H1 (cell line): ENCODE results near the gene CYP39A1. TPM values are rescaled to one million over a fixed set of nuclear protein-coding genes. Genes with fewer than 3 reads are reported as not detected.

ENCODE experiments used
- CTCF ChIA-PET: fragments of 300-600 bp; sonication (Branson Sonifier 250); formaldehyde crosslinking; loops from one replicate; lab custom pipeline; 2021; ENCODE audit not compliant: partially characterized antibody; lab: Charles Lee
- POLR2A ChIA-PET: fragments of 300-600 bp; sonication (Branson Sonifier 250); formaldehyde crosslinking; loops from one replicate; lab custom pipeline; 2021; ENCODE audit warnings: inconsistent platforms; ENCODE audit not compliant: partially characterized antibody; lab: Charles Lee
- DNase-seq, 2 experiments: peaks; one replicate each; pipeline versions ENCODE4 v3.0.0 to v3.0.0-alpha.2; 2010 to 2022; ENCODE audit warnings: low spot score in 2 of 2, low read depth in 1 of 2, mixed read lengths in 1 of 2
- FAIRE-seq: peaks from 2 replicates; lab custom pipeline; 2011; peaks lifted over from hg19 to GRCh38; lab: Jason Lieb, UNC
- H2AFZ ChIP-seq: 2 replicates; pipeline ENCODE4 v1.8.1; 2012; ENCODE audit warnings: low read length, inconsistent platforms
- H2AK5ac ChIP-seq: 2 replicates; pipeline ENCODE4 v1.6.1; 2013; ENCODE audit warnings: low read depth, low read length
- H2BK120ac ChIP-seq: replicated peaks from 2 replicates; pipeline ENCODE3; 2013; ENCODE audit warnings: low read depth, low read length, inconsistent platforms
- H2BK12ac ChIP-seq: 2 replicates; pipeline ENCODE4 v1.6.1; 2013; ENCODE audit warnings: low read depth, low read length
- H2BK15ac ChIP-seq: 2 replicates; pipeline ENCODE4 v1.6.1; 2013; ENCODE audit warnings: low read length
- H2BK20ac ChIP-seq: 2 replicates; pipeline ENCODE4 v1.6.1; 2013; ENCODE audit warnings: low read length
- H2BK5ac ChIP-seq: 2 replicates; pipeline ENCODE4 v1.6.1; 2013; ENCODE audit warnings: low read depth, low read length
- H3K14ac ChIP-seq: 2 replicates; pipeline ENCODE4 v1.6.1; 2013; ENCODE audit warnings: inconsistent platforms; ENCODE audit not compliant: insufficient read length
- H3K18ac ChIP-seq: 2 replicates; pipeline ENCODE4 v1.6.1; 2013; ENCODE audit warnings: low read length; ENCODE audit errors: extremely low read depth
- H3K23ac ChIP-seq: 2 replicates; pipeline ENCODE4 v1.6.1; 2013; ENCODE audit warnings: inconsistent platforms; ENCODE audit not compliant: insufficient read length
- H3K23me2 ChIP-seq: 2 replicates; pipeline ENCODE4 v1.6.1; 2013; ENCODE audit warnings: low read depth, low read length
- H3K27ac ChIP-seq: 2 replicates; pipeline ENCODE4 v1.6.1; 2011; ENCODE audit warnings: low read depth, low read length, inconsistent platforms
- H3K27me3 ChIP-seq, 4 experiments: replicated peaks in 1 of 4; 1 replicate in 1 of 4; 2 replicates in 3 of 4; pipeline versions ENCODE4 v1.6.1 to v1.8.1; 2011 to 2013; ENCODE audit warnings: low read length in 3 of 4, mild to moderate bottlenecking in 3 of 4, inconsistent platforms in 2 of 4, mixed read lengths in 2 of 4, moderate library complexity in 1 of 4; ENCODE audit not compliant: control insufficient read depth in 3 of 4, insufficient read depth in 3 of 4; ENCODE audit errors: extremely low read depth in 1 of 4
- H3K36me3 ChIP-seq, 4 experiments: 2 replicates each; pipeline versions ENCODE4 v1.6.1 to v1.8.1; 2011 to 2013; ENCODE audit warnings: mild to moderate bottlenecking in 4 of 4, low read length in 3 of 4, moderate library complexity in 2 of 4, control low read depth in 1 of 4, inconsistent platforms in 1 of 4; ENCODE audit not compliant: insufficient read depth in 4 of 4, control insufficient read depth in 2 of 4
- H3K4ac ChIP-seq: replicated peaks from 2 replicates; pipeline ENCODE3; 2013; ENCODE audit warnings: low read length, low read depth, mixed read lengths, inconsistent platforms; ENCODE audit not compliant: insufficient read length
- H3K4me1 ChIP-seq, 4 experiments: replicated peaks in 1 of 4; 1 replicate in 1 of 4; 2 replicates in 3 of 4; pipeline versions ENCODE4 v1.6.1 to v1.8.1; 2011 to 2013; ENCODE audit warnings: low read length in 3 of 4, inconsistent platforms in 2 of 4, mixed read lengths in 1 of 4; ENCODE audit not compliant: insufficient read depth in 4 of 4, control insufficient read depth in 3 of 4
- H3K4me2 ChIP-seq, 2 experiments: 2 replicates each; pipeline versions ENCODE4 v1.6.1 to v1.8.1; 2011 to 2013; ENCODE audit warnings: low read depth in 2 of 2, low read length in 2 of 2, control low read depth in 1 of 2, inconsistent platforms in 1 of 2, mild to moderate bottlenecking in 1 of 2; ENCODE audit not compliant: insufficient read depth in 1 of 2
- H3K4me3 ChIP-seq, 4 experiments: fragments of 200-600, 300-600 bp in 1 of 4; sonication (generic), shearing (Covaris generic), sonication (Bioruptor Twin) in 1 of 4; 2 replicates each; pipeline versions ENCODE4 v1.5.1 to v1.8.1; 2011 to 2016; ENCODE audit warnings: low read length in 4 of 4, low read depth in 3 of 4, control low read depth in 2 of 4, inconsistent platforms in 2 of 4, mild to moderate bottlenecking in 2 of 4, mixed read lengths in 1 of 4, moderate library complexity in 1 of 4; ENCODE audit not compliant: insufficient read depth in 2 of 4; ENCODE audit errors: extremely low read depth in 1 of 4
- H3K56ac ChIP-seq: replicated peaks from 2 replicates; pipeline ENCODE3; 2013; ENCODE audit warnings: low read depth, mild to moderate bottlenecking, mixed read lengths, low read length, inconsistent platforms; ENCODE audit not compliant: insufficient read length
- H3K79me1 ChIP-seq: 2 replicates; pipeline ENCODE4 v1.6.1; 2013; ENCODE audit warnings: low read depth, low read length, control low read depth
- H3K79me2 ChIP-seq, 2 experiments: 2 replicates each; pipeline versions ENCODE4 v1.6.1 to v1.8.1; 2012 to 2013; ENCODE audit warnings: low read length in 2 of 2, mild to moderate bottlenecking in 2 of 2, inconsistent platforms in 1 of 2; ENCODE audit not compliant: insufficient read depth in 2 of 2, control insufficient read depth in 1 of 2
- H3K9ac ChIP-seq, 4 experiments: replicated peaks in 1 of 4; 1 replicate in 1 of 4; 2 replicates in 3 of 4; pipeline versions ENCODE4 v1.6.1 to v1.8.1; 2011 to 2013; ENCODE audit warnings: low read depth in 3 of 4, low read length in 3 of 4, control low read depth in 2 of 4, mild to moderate bottlenecking in 2 of 4, moderate library complexity in 2 of 4, inconsistent platforms in 1 of 4; ENCODE audit errors: extremely low read depth in 1 of 4
- H3K9me3 ChIP-seq, 2 experiments: 2 replicates each; pipeline versions ENCODE4 v1.6.1 to v1.8.1; 2012 to 2013; ENCODE audit warnings: mild to moderate bottlenecking in 2 of 2, moderate library complexity in 2 of 2, control low read depth in 1 of 2, inconsistent platforms in 1 of 2, low read depth in 1 of 2, low read length in 1 of 2, mixed read lengths in 1 of 2; ENCODE audit not compliant: insufficient read depth in 2 of 2
- H4K20me1 ChIP-seq, 2 experiments: replicated peaks in 1 of 2; 2 replicates each; pipeline versions ENCODE3 to v1.8.1; 2011 to 2013; ENCODE audit warnings: inconsistent platforms in 2 of 2, low read length in 2 of 2, mild to moderate bottlenecking in 1 of 2; ENCODE audit not compliant: insufficient read depth in 2 of 2, control insufficient read depth in 1 of 2
- H4K5ac ChIP-seq: 2 replicates; pipeline ENCODE4 v1.6.1; 2013; ENCODE audit warnings: low read length, low read depth, mixed read lengths, inconsistent platforms; ENCODE audit not compliant: insufficient read length
- H4K8ac ChIP-seq: 2 replicates; pipeline ENCODE4 v1.8.0; 2013; ENCODE audit warnings: mild to moderate bottlenecking, moderate library complexity, low read length, inconsistent platforms; ENCODE audit not compliant: insufficient read depth; ENCODE audit errors: extremely low read depth
- H4K91ac ChIP-seq: replicated peaks from 2 replicates; pipeline ENCODE3; 2013; ENCODE audit warnings: low read length, mixed read lengths, inconsistent platforms; ENCODE audit not compliant: insufficient read length
- SIX5 ChIP-seq: IDR thresholded peaks from 2 replicates; pipeline ENCODE4 v1.6.1; 2011; ENCODE audit warnings: mild to moderate bottlenecking, low read depth, low read length
- TAF7 ChIP-seq: optimal IDR thresholded peaks from 2 replicates; pipeline ENCODE3; 2011; ENCODE audit warnings: low read depth, mild to moderate bottlenecking, inconsistent platforms, low read length, moderate library complexity, borderline replicate concordance
- WGBS, 2 experiments: shearing (Covaris generic) in 1 of 2; methylation state at CpG; one replicate each; pipeline versions ENCODE4 v1.1.6 to v1.1.7; 2013 to 2015; ENCODE audit warnings: low lambda C conversion rate in 2 of 2, mixed read lengths in 2 of 2, inconsistent platforms in 1 of 2, low coverage in 1 of 2, missing lambda C conversion rate in 1 of 2; ENCODE audit not compliant: insufficient replicate concordance in 2 of 2, insufficient coverage in 1 of 2, insufficient read length in 1 of 2; ENCODE audit errors: extremely low coverage in 1 of 2, missing lambda C conversion rate in 1 of 2; 5-methylcytosine and 5-hydroxymethylcytosine counted together
- polyA plus RNA-seq, 7 experiments: library from polyadenylated mRNA; depleted of rRNA in 3 of 7; stranded (reverse) in 5 of 7; unstranded in 2 of 7; fragments of >200 nt in 5 of 7; fragments of 200-250 nt in 2 of 7; gene quantifications; 1 replicate in 5 of 7; 2 replicates in 1 of 7; 4 replicates in 1 of 7; pipeline versions ENCODE4 v1.2.1 to v1.2.3, GENCODE V29; 2011 to 2013; ENCODE audit warnings: missing spikeins in 2 of 7, mixed read lengths in 2 of 7
- total RNA-seq: library from RNA; stranded (reverse); fragmentation: NEBNext Ultra II Directional; extraction: Animal tissue kit (Norgen Biotek cat#: 25700); gene quantifications from 2 replicates; pipeline ENCODE4 v1.2.1, GENCODE V29; 2021

The CYP39A1 gene
- total and polyA plus RNA-seq, 2 of the 8 experiments (the other 6 are each of a cell fraction or from before 2014, with no cell fraction given): 0.71 to 2.4 TPM

- FAIRE-seq (no peak), DNase-seq (no peak)
- ChIA-PET POLR2A (no interaction called here), CTCF (interaction anchor here (1.1 to 2.4 kb wide), 3 partner anchors 10 to 21 kb away, joined by 3 to 10 read pairs (median 4); no protein-coding TSS in a partner anchor)
- no peak overlapping the region for H2BK120ac ChIP-seq
- no peaks in the 10 kb centered on the region for H3K9me3 ChIP-seq
- H3K56ac ChIP-seq: no peak overlapping the region
- H3K14ac ChIP-seq: no peak overlapping the region
- H3K79me2 ChIP-seq: no peaks in the 10 kb centered on the region
- no peaks in the 10 kb centered on the region for H3K79me1 ChIP-seq
- no peak overlapping the region for H2BK5ac ChIP-seq
- WGBS, 2 experiments: 87% methylated on average over 1 of the region's 1 CpG; no CpG with 5 or more reads in 1 of the 2 experiments
- no peak overlapping the region for H3K4me2 ChIP-seq
- no peak overlapping the region for H3K27ac ChIP-seq
- H3K27me3 ChIP-seq: no peaks in the 10 kb centered on the region
- H3K23me2 ChIP-seq: 0 out of 2 replicates have a peak, but pooled peaks cover 2% of the 10 kb centered on the region
- no peaks in the 10 kb centered on the region for H3K36me3 ChIP-seq
- H3K4me1 ChIP-seq: no peaks in the 10 kb centered on the region
- H4K91ac ChIP-seq: no peak overlapping the region
- H4K5ac ChIP-seq: no peak overlapping the region
- H2AFZ ChIP-seq: no peak overlapping the region
- H4K20me1 ChIP-seq: no peaks in the 10 kb centered on the region
- H4K8ac ChIP-seq: no peak overlapping the region
- no peak overlapping the region for H2BK12ac ChIP-seq
- H2AK5ac ChIP-seq: no peak overlapping the region
- H3K9ac ChIP-seq: no peak overlapping the region
- TF ChIP-seq SIX5 (no peak), TAF7 (no peak)
- H2BK20ac ChIP-seq: no peak overlapping the region
- no peak overlapping the region for H2BK15ac ChIP-seq
- H3K4ac ChIP-seq: no peak overlapping the region
- no peak overlapping the region for H3K4me3 ChIP-seq
- H3K23ac ChIP-seq: no peak overlapping the region
- no peak overlapping the region for H3K18ac ChIP-seq
Observed at GRCh38 chr6:46690911-46691451, 38.4 kb upstream of the CYP39A1 start.
